ENCODE measurements around the gene WWC1.

The WWC1 gene

DNA sequence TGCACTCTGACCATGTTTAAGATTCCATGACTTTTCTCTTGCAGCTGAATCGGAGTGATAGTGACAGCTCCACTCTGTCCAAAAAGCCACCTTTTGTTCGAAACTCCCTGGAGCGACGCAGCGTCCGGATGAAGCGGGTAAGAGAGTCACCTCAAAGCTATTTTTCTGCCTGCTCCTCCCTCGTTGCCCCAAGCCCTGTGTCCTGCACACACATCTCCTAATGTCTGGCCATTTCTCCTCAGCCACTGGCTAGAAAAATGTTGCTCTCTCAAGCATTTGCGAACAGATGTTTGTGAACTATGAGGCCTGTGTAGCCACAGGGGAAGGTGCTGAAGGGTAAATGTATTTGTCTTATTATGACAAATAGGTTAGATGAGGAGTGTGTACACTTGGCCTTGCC, 169.2 kb downstream of the WWC1 start:
- no peak for DNase-seq (ENCODE audit: low read depth)
- H3K4me3 ChIP-seq (ENCODE audit: low read depth, low read length), result no peak overlapping the region
- TF ChIP-seq, protein P1, sequence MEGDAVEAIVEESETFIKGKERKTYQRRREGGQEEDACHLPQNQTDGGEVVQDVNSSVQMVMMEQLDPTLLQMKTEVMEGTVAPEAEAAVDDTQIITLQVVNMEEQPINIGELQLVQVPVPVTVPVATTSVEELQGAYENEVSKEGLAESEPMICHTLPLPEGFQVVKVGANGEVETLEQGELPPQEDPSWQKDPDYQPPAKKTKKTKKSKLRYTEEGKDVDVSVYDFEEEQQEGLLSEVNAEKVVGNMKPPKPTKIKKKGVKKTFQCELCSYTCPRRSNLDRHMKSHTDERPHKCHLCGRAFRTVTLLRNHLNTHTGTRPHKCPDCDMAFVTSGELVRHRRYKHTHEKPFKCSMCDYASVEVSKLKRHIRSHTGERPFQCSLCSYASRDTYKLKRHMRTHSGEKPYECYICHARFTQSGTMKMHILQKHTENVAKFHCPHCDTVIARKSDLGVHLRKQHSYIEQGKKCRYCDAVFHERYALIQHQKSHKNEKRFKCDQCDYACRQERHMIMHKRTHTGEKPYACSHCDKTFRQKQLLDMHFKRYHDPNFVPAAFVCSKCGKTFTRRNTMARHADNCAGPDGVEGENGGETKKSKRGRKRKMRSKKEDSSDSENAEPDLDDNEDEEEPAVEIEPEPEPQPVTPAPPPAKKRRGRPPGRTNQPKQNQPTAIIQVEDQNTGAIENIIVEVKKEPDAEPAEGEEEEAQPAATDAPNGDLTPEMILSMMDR (IDR thresholded peaks at IDR 0.05; ENCODE audit: low read depth, low read length, missing control alignments), result no peak

DNA sequence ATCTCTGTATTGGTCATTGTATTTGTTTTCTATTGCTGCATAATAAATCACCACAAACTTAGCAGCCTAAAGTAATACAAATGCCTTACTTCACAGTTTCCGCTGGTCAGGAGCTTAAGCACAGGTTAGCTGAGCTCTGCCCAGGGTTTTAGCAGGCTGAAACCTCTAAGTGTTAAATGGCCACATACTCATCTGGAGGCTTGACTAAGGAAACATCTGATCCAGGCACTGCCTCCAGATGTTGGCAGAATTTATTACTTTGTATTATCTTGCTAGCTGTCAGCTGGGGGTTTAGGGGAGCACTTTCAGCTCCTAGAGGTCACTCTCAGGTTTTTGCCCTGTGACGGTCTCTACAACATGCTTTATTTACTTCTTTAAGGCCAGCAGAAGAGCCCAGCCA, 171.6 kb downstream of the WWC1 start:
- no peak for DNase-seq (ENCODE audit: low read depth)
- no peak overlapping the region for H3K4me3 ChIP-seq (ENCODE audit: low read depth, low read length)
- TF ChIP-seq, protein P1 (IDR thresholded peaks at IDR 0.05; ENCODE audit: low read depth, low read length, missing control alignments), result no peak

DNA sequence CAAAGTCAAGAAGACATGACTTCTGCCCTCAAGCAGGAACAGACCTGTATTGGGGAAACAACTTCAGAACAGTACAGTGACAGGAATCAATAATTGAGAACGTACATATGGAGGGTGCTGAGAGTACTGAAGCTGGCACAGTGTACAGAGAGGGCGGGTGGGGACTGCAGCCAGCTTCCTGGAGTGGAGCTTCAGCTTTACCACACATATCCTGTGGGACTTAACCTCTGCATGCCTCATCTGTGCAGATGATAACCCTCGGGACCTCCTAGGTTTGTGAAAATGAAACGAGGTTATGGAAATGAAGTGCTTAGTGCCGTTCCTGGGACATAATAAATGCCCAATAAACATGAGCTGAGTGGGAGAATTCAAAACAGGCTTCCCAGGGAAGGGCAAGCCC, 172.8 kb downstream of the WWC1 start:
- no peak for DNase-seq (ENCODE audit: low read depth)
- no peak overlapping the region for H3K4me3 ChIP-seq (ENCODE audit: low read depth, low read length)
- TF ChIP-seq, protein P1 (IDR thresholded peaks at IDR 0.05; ENCODE audit: low read depth, low read length, missing control alignments), result no peak

DNA sequence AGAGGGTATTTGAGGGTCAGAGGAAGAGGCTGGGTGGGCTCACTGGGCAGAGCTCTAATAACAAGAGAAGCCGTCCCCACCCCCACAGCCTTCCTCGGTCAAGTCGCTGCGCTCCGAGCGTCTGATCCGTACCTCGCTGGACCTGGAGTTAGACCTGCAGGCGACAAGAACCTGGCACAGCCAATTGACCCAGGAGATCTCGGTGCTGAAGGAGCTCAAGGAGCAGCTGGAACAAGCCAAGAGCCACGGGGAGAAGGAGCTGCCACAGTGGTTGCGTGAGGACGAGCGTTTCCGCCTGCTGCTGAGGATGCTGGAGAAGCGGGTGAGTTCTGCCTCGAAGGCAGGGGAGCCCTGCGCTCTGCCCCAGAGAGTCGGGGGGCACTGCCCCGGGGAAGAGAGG, 173.2 kb downstream of the WWC1 start:
- TF ChIP-seq, protein P1 (IDR thresholded peaks at IDR 0.05; ENCODE audit: low read depth, low read length, missing control alignments), result no peak
- no peak overlapping the region for H3K4me3 ChIP-seq (ENCODE audit: low read depth, low read length)
- DNase-seq (ENCODE audit: low read depth), result no peak

- TF ChIP-seq, protein P1 (IDR thresholded peaks at IDR 0.05; ENCODE audit: low read depth, low read length, missing control alignments), result no peak
- DNase-seq (ENCODE audit: low read depth), result no peak
- H3K4me3 ChIP-seq (ENCODE audit: low read depth, low read length), result no peak overlapping the region
Observed at GRCh38 chr5:168467755-168468330, 176.4 kb downstream of the WWC1 start.

GRCh38 chr5:168468836-168469235, 177.4 kb downstream of the WWC1 start:
- no peak for DNase-seq (ENCODE audit: low read depth)
- no peak overlapping the region for H3K4me3 ChIP-seq (ENCODE audit: low read depth, low read length)

DNA sequence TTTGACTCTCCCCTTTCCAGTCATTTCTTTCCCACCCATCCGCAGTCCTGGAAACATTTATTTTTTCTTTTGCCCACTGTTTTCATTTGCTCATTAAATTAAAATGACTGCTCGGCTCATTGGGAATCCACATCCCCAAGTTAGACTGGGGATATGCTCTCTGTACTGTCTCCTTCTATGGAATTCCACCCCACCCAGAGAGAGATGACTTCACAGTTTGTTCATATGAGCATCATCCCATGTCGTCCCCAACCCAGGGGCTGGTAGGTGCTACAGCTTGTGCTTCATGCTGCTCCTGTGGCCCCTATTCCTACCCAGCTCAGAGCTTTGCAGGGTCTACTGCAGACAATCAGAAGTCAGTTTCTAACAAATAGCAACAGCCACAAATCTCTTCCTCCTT, 178.4 kb downstream of the WWC1 start:
- H3K4me3 ChIP-seq (ENCODE audit: low read depth, low read length), result no peak overlapping the region
- TF ChIP-seq, protein P1 (IDR thresholded peaks at IDR 0.05; ENCODE audit: low read depth, low read length, missing control alignments), result no peak
- no peak for DNase-seq (ENCODE audit: low read depth)

More at GRCh38 chr5:168468836-168469235, 177.4 kb downstream of the WWC1 start:
- TF ChIP-seq, protein P1 (IDR thresholded peaks at IDR 0.05; ENCODE audit: low read depth, low read length, missing control alignments), result no peak

Data from GM12864 (cell line).